Regular cardiac myocyte (primary cell): ENCODE results near the gene SV2C. TPM values are rescaled to one million over a fixed set of nuclear protein-coding genes. Genes with fewer than 3 reads are reported as not detected.

Experiments used
- total RNA-seq: library from RNA; depleted of rRNA; stranded (reverse); fragments of >200 nt; gene quantifications from 2 replicates; pipeline ENCODE4 v1.2.3, GENCODE V29; 2014

The SV2C gene, protein sequence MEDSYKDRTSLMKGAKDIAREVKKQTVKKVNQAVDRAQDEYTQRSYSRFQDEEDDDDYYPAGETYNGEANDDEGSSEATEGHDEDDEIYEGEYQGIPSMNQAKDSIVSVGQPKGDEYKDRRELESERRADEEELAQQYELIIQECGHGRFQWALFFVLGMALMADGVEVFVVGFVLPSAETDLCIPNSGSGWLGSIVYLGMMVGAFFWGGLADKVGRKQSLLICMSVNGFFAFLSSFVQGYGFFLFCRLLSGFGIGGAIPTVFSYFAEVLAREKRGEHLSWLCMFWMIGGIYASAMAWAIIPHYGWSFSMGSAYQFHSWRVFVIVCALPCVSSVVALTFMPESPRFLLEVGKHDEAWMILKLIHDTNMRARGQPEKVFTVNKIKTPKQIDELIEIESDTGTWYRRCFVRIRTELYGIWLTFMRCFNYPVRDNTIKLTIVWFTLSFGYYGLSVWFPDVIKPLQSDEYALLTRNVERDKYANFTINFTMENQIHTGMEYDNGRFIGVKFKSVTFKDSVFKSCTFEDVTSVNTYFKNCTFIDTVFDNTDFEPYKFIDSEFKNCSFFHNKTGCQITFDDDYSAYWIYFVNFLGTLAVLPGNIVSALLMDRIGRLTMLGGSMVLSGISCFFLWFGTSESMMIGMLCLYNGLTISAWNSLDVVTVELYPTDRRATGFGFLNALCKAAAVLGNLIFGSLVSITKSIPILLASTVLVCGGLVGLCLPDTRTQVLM
- total RNA-seq = under 0.01 TPM in 1 of 2 replicates, not detected in the other

DNA sequence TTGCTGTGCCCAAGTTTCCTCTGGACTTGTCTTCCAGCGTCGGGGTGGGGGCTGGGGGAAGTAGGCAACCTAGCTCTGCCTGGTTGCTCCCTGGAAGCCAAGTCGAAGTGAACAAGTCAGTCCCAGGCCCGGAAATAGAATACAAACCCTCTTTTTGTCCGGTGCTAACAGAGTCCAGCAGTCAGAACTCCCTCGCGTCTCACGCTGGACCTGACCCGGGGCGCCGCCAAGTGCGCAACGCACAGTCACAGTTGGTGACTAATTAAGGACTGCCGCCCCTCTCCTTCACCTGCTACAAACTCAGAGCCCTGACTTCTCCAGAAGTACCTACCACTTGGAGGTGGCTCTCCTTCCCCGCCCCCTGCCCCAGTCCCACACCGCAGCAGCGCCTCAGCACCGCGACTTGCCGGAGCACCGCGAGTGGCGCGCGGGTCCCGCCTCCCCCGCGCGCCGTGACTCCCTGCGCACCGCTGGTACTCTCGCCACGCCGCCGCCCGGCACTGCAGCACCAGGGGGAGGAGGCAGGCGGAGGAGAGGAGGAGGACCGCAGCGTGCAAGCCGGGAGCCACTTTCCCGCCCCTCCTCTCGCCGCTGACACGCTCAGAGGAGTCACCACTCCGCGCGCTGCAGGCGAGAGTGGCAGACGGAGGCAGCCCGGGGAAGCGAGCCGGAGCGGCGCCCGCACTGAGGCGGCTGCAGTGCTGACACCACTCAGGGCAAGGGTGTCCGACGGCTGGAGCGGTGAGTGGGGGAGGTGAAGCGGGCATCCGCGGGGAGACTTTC lies at the start of gene SV2C:
Gene SV2C (plus strand): TSS at position 612 of the 783 bp plus-strand sequence. CDS start 48,368 bp downstream, outside the sequence.

DNA sequence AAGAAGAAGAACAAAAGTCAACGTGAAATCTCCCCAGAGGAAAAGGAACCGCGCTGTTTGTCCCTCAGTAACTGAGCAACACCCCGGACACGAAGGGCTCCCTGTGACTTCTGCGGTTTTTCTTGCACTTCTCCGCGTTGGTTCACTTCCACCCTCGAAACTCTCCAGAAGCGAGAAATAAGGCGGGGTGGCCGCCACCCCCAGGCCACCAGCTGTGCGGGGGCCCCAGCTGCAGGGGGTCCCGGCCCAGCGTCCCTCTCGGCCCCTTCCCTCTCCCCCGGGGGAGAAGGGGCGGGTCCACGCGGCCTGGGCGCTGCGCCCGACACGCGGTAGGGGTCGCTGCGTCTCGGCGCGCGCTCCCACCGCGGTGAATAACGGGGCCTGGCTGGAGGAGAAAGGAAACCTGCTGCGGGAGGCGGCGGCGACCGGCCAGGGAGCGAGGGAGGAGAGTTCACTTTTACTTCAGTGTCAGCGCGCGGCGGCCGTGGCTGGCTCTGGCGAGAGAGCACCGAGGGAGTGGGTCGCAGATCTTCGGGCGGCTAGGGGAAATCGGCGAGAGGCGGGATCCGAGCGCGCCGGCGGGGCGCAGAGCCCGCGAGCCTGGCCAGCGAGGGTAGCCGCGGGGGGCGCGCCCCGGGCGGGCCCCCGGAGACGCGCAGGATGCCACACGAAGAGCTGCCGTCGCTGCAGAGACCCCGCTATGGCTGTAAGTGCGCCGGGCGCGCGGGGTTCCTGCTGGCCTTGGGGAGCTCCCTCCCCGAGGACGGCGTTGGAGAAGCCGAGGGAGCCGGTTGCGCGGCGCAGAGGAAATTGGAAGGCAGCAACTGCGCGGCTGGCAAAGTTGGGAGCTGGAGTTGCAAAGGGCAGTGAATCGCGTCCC lies 319.9 kb downstream of the SV2C start, which contains the start of gene IQGAP2:
Gene IQGAP2 (plus strand): TSS at position 400 of the 880 bp plus-strand sequence. CDS start 261 bp downstream, at position 661.

